GM12875 (cell line): Measurements from ENCODE around the gene GPC3.

Source experiments
- H3K4me3 ChIP-seq: one replicate; pipeline ENCODE4 v1.5.1; 2011; ENCODE audit warnings: low read depth, low read length, control low read depth
- CTCF ChIP-seq: IDR thresholded peaks from 2 replicates; pipeline ENCODE4 v1.5.1; 2011; ENCODE audit warnings: low read depth, mild to moderate bottlenecking, control low read depth, inconsistent platforms, low read length, moderate library complexity, borderline replicate concordance; ENCODE audit not compliant: insufficient read depth

The GPC3 gene

GRCh38 chrX:133804072-133804471 is 181.3 kb downstream of the GPC3 start:
- no peak overlapping the region for H3K4me3 ChIP-seq
- TF ChIP-seq CTCF, result no peak

GRCh38 chrX:133796282-133796681 is 189.1 kb downstream of the GPC3 start:
- H3K4me3 ChIP-seq, result no peak overlapping the region
- no peak for TF ChIP-seq CTCF

- no peak overlapping the region for H3K4me3 ChIP-seq
- TF ChIP-seq CTCF, result no peak
These were observed 191.3 kb downstream of the GPC3 start for GRCh38 chrX:133794126-133794525.

- TF ChIP-seq CTCF, result no peak
- no peak overlapping the region for H3K4me3 ChIP-seq
These were observed 191.8 kb downstream of the GPC3 start for GRCh38 chrX:133793626-133794025.

GRCh38 chrX:133792198-133792953 is 193.0 kb downstream of the GPC3 start:
- H3K4me3 ChIP-seq, result no peak overlapping the region
- peak; percentile 99 for TF ChIP-seq CTCF

GRCh38 chrX:133789829-133790228 is 195.6 kb downstream of the GPC3 start:
- H3K4me3 ChIP-seq, result no peak overlapping the region
- no peak for TF ChIP-seq CTCF

GRCh38 chrX:133786382-133786781 is 199.0 kb downstream of the GPC3 start:
- TF ChIP-seq CTCF, result no peak

More at GRCh38 chrX:133786382-133786781, 199.0 kb downstream of the GPC3 start:
- H3K4me3 ChIP-seq, result no peak overlapping the region
